ENCODE measurements around the gene BCAT1. TPM values are rescaled to one million over a fixed set of nuclear protein-coding genes. Genes with fewer than 3 reads are reported as not detected.
A peak's percentile ranks its signal among the peaks of the same experiment; 100 is the strongest.

BCAT1 gene
- total and polyA plus RNA-seq, 2 donors from 2014 or later = 1.3 to 15.5 TPM

- no peak overlapping the region for H3K9ac ChIP-seq (ENCODE audit: low read length in 3 of 3)
- no peaks in the 10 kb centered on the region for H3K4me1 ChIP-seq (ENCODE audit: control insufficient read depth in 2 of 3, insufficient read depth in 2 of 3, low read depth in 1 of 3, low read length in 3 of 3)
- H3K4me3 ChIP-seq (ENCODE audit: low read length in 3 of 3) = no peak overlapping the region
- H3K27me3 ChIP-seq (ENCODE audit: control insufficient read depth, insufficient read depth, low read length) = no peaks in the 10 kb centered on the region
- TF ChIP-seq, protein P1, sequence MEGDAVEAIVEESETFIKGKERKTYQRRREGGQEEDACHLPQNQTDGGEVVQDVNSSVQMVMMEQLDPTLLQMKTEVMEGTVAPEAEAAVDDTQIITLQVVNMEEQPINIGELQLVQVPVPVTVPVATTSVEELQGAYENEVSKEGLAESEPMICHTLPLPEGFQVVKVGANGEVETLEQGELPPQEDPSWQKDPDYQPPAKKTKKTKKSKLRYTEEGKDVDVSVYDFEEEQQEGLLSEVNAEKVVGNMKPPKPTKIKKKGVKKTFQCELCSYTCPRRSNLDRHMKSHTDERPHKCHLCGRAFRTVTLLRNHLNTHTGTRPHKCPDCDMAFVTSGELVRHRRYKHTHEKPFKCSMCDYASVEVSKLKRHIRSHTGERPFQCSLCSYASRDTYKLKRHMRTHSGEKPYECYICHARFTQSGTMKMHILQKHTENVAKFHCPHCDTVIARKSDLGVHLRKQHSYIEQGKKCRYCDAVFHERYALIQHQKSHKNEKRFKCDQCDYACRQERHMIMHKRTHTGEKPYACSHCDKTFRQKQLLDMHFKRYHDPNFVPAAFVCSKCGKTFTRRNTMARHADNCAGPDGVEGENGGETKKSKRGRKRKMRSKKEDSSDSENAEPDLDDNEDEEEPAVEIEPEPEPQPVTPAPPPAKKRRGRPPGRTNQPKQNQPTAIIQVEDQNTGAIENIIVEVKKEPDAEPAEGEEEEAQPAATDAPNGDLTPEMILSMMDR (IDR thresholded peaks at IDR 0.05; ENCODE audit: borderline replicate concordance, extremely low read depth, insufficient read depth) = no peak
- FAIRE-seq (no peak), DNase-seq (no peak)
- no peaks in the 10 kb centered on the region for H3K9me3 ChIP-seq (ENCODE audit: control insufficient read depth in 2 of 3, insufficient read depth in 1 of 3, low read length in 3 of 3)
- H3K36me3 ChIP-seq (ENCODE audit: control insufficient read depth in 2 of 3, insufficient read depth in 3 of 3, low read length in 3 of 3) = no peaks in the 10 kb centered on the region
- no peak overlapping the region for H3K27ac ChIP-seq (ENCODE audit: low read depth in 2 of 2, low read length in 2 of 2)
- intact Hi-C loops (cut with DNase I) = no loop called here
Measured at GRCh38 chr12:24888813-24889212, 60.1 kb downstream of the BCAT1 start.

GRCh38 chr12:24884911-24885310 is 64.0 kb downstream of the BCAT1 start:
- H3K27ac ChIP-seq (ENCODE audit: low read depth in 2 of 2, low read length in 2 of 2) = no peak overlapping the region
- no peaks in the 10 kb centered on the region for H3K4me1 ChIP-seq (ENCODE audit: control insufficient read depth in 2 of 3, insufficient read depth in 2 of 3, low read depth in 1 of 3, low read length in 3 of 3)
- no peaks in the 10 kb centered on the region for H3K36me3 ChIP-seq (ENCODE audit: control insufficient read depth in 2 of 3, insufficient read depth in 3 of 3, low read length in 3 of 3)
- TF ChIP-seq, protein P1 (IDR thresholded peaks at IDR 0.05; ENCODE audit: borderline replicate concordance, extremely low read depth, insufficient read depth) = no peak
- no peaks in the 10 kb centered on the region for H3K9me3 ChIP-seq (ENCODE audit: control insufficient read depth in 2 of 3, insufficient read depth in 1 of 3, low read length in 3 of 3)
- H3K4me3 ChIP-seq (ENCODE audit: low read length in 3 of 3) = no peak overlapping the region
- no peak overlapping the region for H3K9ac ChIP-seq (ENCODE audit: low read length in 3 of 3)
- DNase-seq = no peak
- no peaks in the 10 kb centered on the region for H3K27me3 ChIP-seq (ENCODE audit: control insufficient read depth, insufficient read depth, low read length)
- intact Hi-C loops (cut with DNase I) = no loop called here
- no peak for FAIRE-seq

GRCh38 chr12:24881724-24882371 is 67.1 kb downstream of the BCAT1 start:
- Histone ChIP-seq H3K9ac (ENCODE audit: low read length in 3 of 3) (no peak overlapping the region), H3K4me1 (ENCODE audit: control insufficient read depth in 2 of 3, insufficient read depth in 2 of 3, low read depth in 1 of 3, low read length in 3 of 3) (no peaks in the 10 kb centered on the region), H3K27me3 (ENCODE audit: control insufficient read depth, insufficient read depth, low read length) (no peaks in the 10 kb centered on the region), H3K36me3 (ENCODE audit: control insufficient read depth in 2 of 3, insufficient read depth in 3 of 3, low read length in 3 of 3) (no peaks in the 10 kb centered on the region), H3K9me3 (ENCODE audit: control insufficient read depth in 2 of 3, insufficient read depth in 1 of 3, low read length in 3 of 3) (no peaks in the 10 kb centered on the region), H3K27ac (ENCODE audit: low read depth in 2 of 2, low read length in 2 of 2) (no peak overlapping the region), H3K4me3 (ENCODE audit: low read length in 3 of 3) (no peak overlapping the region)
- FAIRE-seq = no peak
- DNase-seq = no peak
- intact Hi-C loops (cut with DNase I) = no loop called here
- TF ChIP-seq, protein P1 (IDR thresholded peaks at IDR 0.05; ENCODE audit: borderline replicate concordance, extremely low read depth, insufficient read depth) = no peak

GRCh38 chr12:24881227-24881626 is 67.7 kb downstream of the BCAT1 start:
- DNase-seq = peak in 2 of 5 donors; percentile 36 to 40
- no peak for FAIRE-seq
- Histone ChIP-seq H3K4me3 (ENCODE audit: low read length in 3 of 3) (no peak overlapping the region), H3K9ac (ENCODE audit: low read length in 3 of 3) (no peak overlapping the region), H3K27ac (ENCODE audit: low read depth in 2 of 2, low read length in 2 of 2) (no peak overlapping the region), H3K27me3 (ENCODE audit: control insufficient read depth, insufficient read depth, low read length) (no peaks in the 10 kb centered on the region), H3K36me3 (ENCODE audit: control insufficient read depth in 2 of 3, insufficient read depth in 3 of 3, low read length in 3 of 3) (no peaks in the 10 kb centered on the region), H3K9me3 (ENCODE audit: control insufficient read depth in 2 of 3, insufficient read depth in 1 of 3, low read length in 3 of 3) (no peaks in the 10 kb centered on the region), H3K4me1 (ENCODE audit: control insufficient read depth in 2 of 3, insufficient read depth in 2 of 3, low read depth in 1 of 3, low read length in 3 of 3) (no peaks in the 10 kb centered on the region)
- intact Hi-C loops (cut with DNase I) = no loop called here
- TF ChIP-seq, protein P1 (IDR thresholded peaks at IDR 0.05; ENCODE audit: borderline replicate concordance, extremely low read depth, insufficient read depth) = no peak

All from kidney (tissue), 14 donors.